Osteoblast (primary cell): ENCODE data around the gene MXRA5. TPM values are rescaled to one million over a fixed set of nuclear protein-coding genes. Genes with fewer than 3 reads are reported as not detected.
A peak's percentile ranks its signal among the peaks of the same experiment; 100 is the strongest.

Experiments
- DNase-seq: peaks from one replicate; pipeline ENCODE4 v3.0.0; 2011; ENCODE audit warnings: low spot score, mixed read lengths; ENCODE audit not compliant: insufficient read length; ENCODE audit errors: missing footprints
- H2AFZ ChIP-seq: 2 replicates; pipeline ENCODE4 v1.6.0; 2011; ENCODE audit warnings: mild to moderate bottlenecking, low read length
- H3K27ac ChIP-seq: 2 replicates; pipeline ENCODE4 v1.5.1; 2011; ENCODE audit warnings: mild to moderate bottlenecking, low read depth, low read length, moderate library complexity
- H3K27me3 ChIP-seq: 2 replicates; pipeline ENCODE4 v1.6.0; 2012; ENCODE audit warnings: mild to moderate bottlenecking, control low read depth, inconsistent platforms, low read length, moderate library complexity; ENCODE audit not compliant: insufficient read depth
- H3K36me3 ChIP-seq: 2 replicates; pipeline ENCODE4 v1.5.1; 2011; ENCODE audit warnings: mild to moderate bottlenecking, low read length, control low read depth, moderate library complexity; ENCODE audit not compliant: insufficient read depth
- H3K4me1 ChIP-seq: 2 replicates; pipeline ENCODE4 v1.5.1; 2011; ENCODE audit warnings: mild to moderate bottlenecking, low read length, control low read depth, moderate library complexity; ENCODE audit not compliant: insufficient read depth
- H3K4me2 ChIP-seq: 2 replicates; pipeline ENCODE4 v1.6.0; 2011; ENCODE audit warnings: mild to moderate bottlenecking, low read length; ENCODE audit not compliant: insufficient read depth
- H3K4me3 ChIP-seq: fragments of 200-600 bp; sonication (generic); 3 replicates; pipeline ENCODE4 v1.5.1; 2012; ENCODE audit warnings: mild to moderate bottlenecking, low read length, inconsistent platforms; ENCODE audit not compliant: insufficient read depth
- H3K79me2 ChIP-seq: 2 replicates; pipeline ENCODE4 v1.6.0; 2012; ENCODE audit warnings: mild to moderate bottlenecking, low read length, control low read depth, inconsistent platforms; ENCODE audit not compliant: insufficient read depth
- H3K9me3 ChIP-seq: 2 replicates; pipeline ENCODE4 v1.5.1; 2011; ENCODE audit warnings: low read depth, low read length, control low read depth
- H4K20me1 ChIP-seq: 2 replicates; pipeline ENCODE4 v1.6.0; 2012; ENCODE audit warnings: mild to moderate bottlenecking, low read length, control low read depth; ENCODE audit not compliant: insufficient read depth
- CTCF ChIP-seq: IDR thresholded peaks from 2 replicates; pipeline ENCODE4 v1.5.1; 2011; ENCODE audit warnings: mild to moderate bottlenecking, low read depth, low read length, moderate library complexity; ENCODE audit errors: extremely low read depth
- total RNA-seq: library from RNA; depleted of rRNA; stranded (reverse); fragments of >200 nt; gene quantifications from 2 replicates; pipeline ENCODE4 v1.2.3, GENCODE V29; 2012

MXRA5 gene
- total RNA-seq = 20.9 and 27.9 TPM in 2 replicates

- peak within 1 kb of the TSS; percentile 70 for H3K4me2 ChIP-seq
- no peaks in the 10 kb centered on the region for H3K4me1 ChIP-seq
- no peaks in the 10 kb centered on the region for H3K79me2 ChIP-seq
- H2AFZ ChIP-seq = no peak within 1 kb of the TSS
- H3K27me3 ChIP-seq = peaks cover 18% of the 10 kb centered on the region
- no peaks in the 10 kb centered on the region for H3K9me3 ChIP-seq
- no peaks in the 10 kb centered on the region for H4K20me1 ChIP-seq
- no peak within 1 kb of the TSS for H3K27ac ChIP-seq
- TF ChIP-seq CTCF = no peak
- no peak for DNase-seq
- no peaks in the 10 kb centered on the region for H3K36me3 ChIP-seq
- peak within 1 kb of the TSS; percentile 64 for H3K4me3 ChIP-seq
Observed at GRCh38 chrX:3346501-3347259, at the start of gene MXRA5. MXRA5 (minus strand) TSS chrX:3346652; CDS start chrX:3343833, 2,819 bp downstream.

- Histone ChIP-seq H3K9me3 (no peaks in the 10 kb centered on the region), H3K4me1 (peaks cover 7% of the 10 kb centered on the region), H2AFZ (no peak overlapping the region), H3K27ac (peak overlapping the region; percentile 45), H3K79me2 (no peaks in the 10 kb centered on the region), H3K4me3 (no peak overlapping the region), H3K36me3 (no peaks in the 10 kb centered on the region), H3K27me3 (no peaks in the 10 kb centered on the region), H3K4me2 (peak overlapping the region; percentile 34), H4K20me1 (no peaks in the 10 kb centered on the region)
- no peak for DNase-seq
- no peak for TF ChIP-seq CTCF
Observed at GRCh38 chrX:3393581-3394111, 47.2 kb upstream of the MXRA5 start.

- no peak for TF ChIP-seq CTCF
- H3K27me3 ChIP-seq = no peaks in the 10 kb centered on the region
- H3K27ac ChIP-seq = peak overlapping the region; percentile 45
- no peak overlapping the region for H3K4me3 ChIP-seq
- H3K79me2 ChIP-seq = no peaks in the 10 kb centered on the region
- no peak overlapping the region for H2AFZ ChIP-seq
- no peaks in the 10 kb centered on the region for H4K20me1 ChIP-seq
- no peak for DNase-seq
- H3K9me3 ChIP-seq = no peaks in the 10 kb centered on the region
- no peaks in the 10 kb centered on the region for H3K36me3 ChIP-seq
- peak overlapping the region; percentile 34 for H3K4me2 ChIP-seq
- peaks cover 7% of the 10 kb centered on the region for H3K4me1 ChIP-seq
Observed at GRCh38 chrX:3393178-3393577, 46.7 kb upstream of the MXRA5 start.

GRCh38 chrX:3388457-3388856, 42.0 kb upstream of the MXRA5 start:
- H3K27ac ChIP-seq = no peak overlapping the region
- no peaks in the 10 kb centered on the region for H3K4me1 ChIP-seq
- no peak for DNase-seq
- no peak overlapping the region for H3K4me2 ChIP-seq
- no peaks in the 10 kb centered on the region for H3K9me3 ChIP-seq
- TF ChIP-seq CTCF = no peak
- H3K27me3 ChIP-seq = no peaks in the 10 kb centered on the region
- H3K79me2 ChIP-seq = no peaks in the 10 kb centered on the region
- no peaks in the 10 kb centered on the region for H3K36me3 ChIP-seq
- H4K20me1 ChIP-seq = no peaks in the 10 kb centered on the region
- H2AFZ ChIP-seq = no peak overlapping the region
- no peak overlapping the region for H3K4me3 ChIP-seq
